Activated B cell treated with CpG ODN at 0.5 μM for 24 hours (primary cell): ENCODE results near the gene SYNPO2. TPM values are rescaled to one million over a fixed set of nuclear protein-coding genes. Genes with fewer than 3 reads are reported as not detected.

Experiments used
- ATAC-seq: fragments of 200-7000 bp; cut with Tn5 transposase; one replicate; pipeline ENCODE4 v1.10.0; 2021; ENCODE audit warnings: low read depth, mild to moderate bottlenecking, moderate library complexity
- CTCF ChIA-PET: fragments of 350-600 bp; sonication (Branson Sonifier 250); formaldehyde crosslinking; loops from one replicate; lab custom pipeline; 2021; ENCODE audit warnings: antibody characterized with exemption; lab: Charles Lee
- POLR2A ChIA-PET: fragments of 350-600 bp; sonication (Branson Sonifier 250); formaldehyde crosslinking; loops from one replicate; lab custom pipeline; 2021; ENCODE audit warnings: antibody characterized with exemption; lab: Charles Lee
- DNase-seq: peaks from one replicate; pipeline ENCODE4 v3.0.0; 2022
- H3K27ac Mint-ChIP-seq: one replicate; pipeline ENCODE4 v1.8.0; 2020; ENCODE audit warnings: mixed read lengths
- H3K27me3 Mint-ChIP-seq: one replicate; pipeline ENCODE4 v1.8.0; 2021; ENCODE audit warnings: mixed read lengths
- H3K36me3 Mint-ChIP-seq: one replicate; pipeline ENCODE4 v1.8.0; 2021; ENCODE audit warnings: low read depth, mixed read lengths
- H3K4me1 Mint-ChIP-seq: one replicate; pipeline ENCODE4 v1.8.0; 2021; ENCODE audit warnings: mixed read lengths
- H3K4me3 Mint-ChIP-seq: one replicate; pipeline ENCODE4 v1.8.0; 2020; ENCODE audit warnings: mild to moderate bottlenecking, mixed read lengths
- H3K9me3 Mint-ChIP-seq: one replicate; pipeline ENCODE4 v1.8.0; 2020; ENCODE audit warnings: mixed read lengths
- intact Hi-C: fragments of 100-400 bp; cut with micrococcal nuclease; formaldehyde crosslinking; loops from one replicate; pipeline ENCODE4 v1.15.1; 2024
- total RNA-seq: library from RNA; stranded (reverse); gene quantifications from 2 replicates; pipeline ENCODE4 v1.2.3, GENCODE V29; 2022
- TF ChIP-seq, protein P1 (sequence below): fragments of 200-600 bp; IDR thresholded peaks from one replicate; pipeline ENCODE4 v1.8.0; 2022; ENCODE audit warnings: antibody characterized with exemption, mild to moderate bottlenecking

SYNPO2 gene
- total RNA-seq, 1 donor from 2014 or later, result 0.18 TPM

DNA sequence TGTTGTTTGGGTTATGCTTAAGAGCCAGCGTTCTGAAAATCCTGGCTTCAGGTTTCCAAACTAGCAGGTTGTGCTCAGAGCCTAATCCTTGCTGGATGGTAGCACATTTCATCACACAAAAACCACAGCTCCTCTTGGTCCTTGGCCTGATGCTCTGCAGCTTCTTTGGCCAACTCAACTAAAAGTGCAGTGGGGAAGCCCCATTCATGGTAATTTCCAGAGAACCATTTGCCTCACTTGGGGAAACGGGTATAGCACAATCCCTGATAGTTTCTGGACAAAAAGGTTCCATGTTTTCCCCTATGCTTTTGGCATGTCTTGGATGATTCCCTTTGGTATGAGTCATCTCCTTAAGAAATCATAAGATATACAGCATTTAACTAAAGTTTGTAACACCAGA, 78.7 kb downstream of the SYNPO2 start:
- TF ChIP-seq, protein P1, sequence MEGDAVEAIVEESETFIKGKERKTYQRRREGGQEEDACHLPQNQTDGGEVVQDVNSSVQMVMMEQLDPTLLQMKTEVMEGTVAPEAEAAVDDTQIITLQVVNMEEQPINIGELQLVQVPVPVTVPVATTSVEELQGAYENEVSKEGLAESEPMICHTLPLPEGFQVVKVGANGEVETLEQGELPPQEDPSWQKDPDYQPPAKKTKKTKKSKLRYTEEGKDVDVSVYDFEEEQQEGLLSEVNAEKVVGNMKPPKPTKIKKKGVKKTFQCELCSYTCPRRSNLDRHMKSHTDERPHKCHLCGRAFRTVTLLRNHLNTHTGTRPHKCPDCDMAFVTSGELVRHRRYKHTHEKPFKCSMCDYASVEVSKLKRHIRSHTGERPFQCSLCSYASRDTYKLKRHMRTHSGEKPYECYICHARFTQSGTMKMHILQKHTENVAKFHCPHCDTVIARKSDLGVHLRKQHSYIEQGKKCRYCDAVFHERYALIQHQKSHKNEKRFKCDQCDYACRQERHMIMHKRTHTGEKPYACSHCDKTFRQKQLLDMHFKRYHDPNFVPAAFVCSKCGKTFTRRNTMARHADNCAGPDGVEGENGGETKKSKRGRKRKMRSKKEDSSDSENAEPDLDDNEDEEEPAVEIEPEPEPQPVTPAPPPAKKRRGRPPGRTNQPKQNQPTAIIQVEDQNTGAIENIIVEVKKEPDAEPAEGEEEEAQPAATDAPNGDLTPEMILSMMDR, result no peak
- no peaks in the 10 kb centered on the region for H3K36me3 Mint-ChIP-seq
- H3K27ac Mint-ChIP-seq, result no peak overlapping the region
- no peak for DNase-seq
- H3K9me3 Mint-ChIP-seq, result no peaks in the 10 kb centered on the region
- no peak overlapping the region for H3K4me3 Mint-ChIP-seq
- ChIA-PET POLR2A (no interaction called here), CTCF (interaction anchor here (1.4 kb wide), 1 partner anchor 16 kb away, joined by 3 read pairs; no protein-coding TSS in a partner anchor)
- no peak for ATAC-seq
- intact Hi-C loops, result loop anchor here (10.0 kb wide), 1 partner anchor 203 kb away; no protein-coding TSS in a partner anchor
- H3K27me3 Mint-ChIP-seq, result no peaks in the 10 kb centered on the region
- H3K4me1 Mint-ChIP-seq, result peaks cover 9% of the 10 kb centered on the region

DNA sequence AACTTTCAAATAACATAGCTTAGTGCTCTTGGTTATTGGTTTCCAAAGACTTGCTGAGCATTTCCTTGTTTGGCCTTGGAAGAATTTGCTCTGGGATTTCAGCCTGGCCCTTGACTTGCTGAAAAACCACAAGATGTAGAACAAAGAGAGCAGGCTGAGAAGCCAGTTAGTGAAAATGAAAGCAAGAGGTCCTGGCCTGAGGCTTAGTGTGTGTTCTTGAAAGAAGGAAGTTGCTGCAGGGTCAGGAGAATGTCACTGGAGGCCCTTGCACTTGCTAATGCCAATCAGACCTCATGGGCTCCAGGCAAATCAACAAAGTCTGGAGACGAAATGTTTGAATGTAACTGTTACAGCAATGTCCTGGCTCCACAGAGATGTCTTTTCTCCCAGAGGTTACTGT, 79.4 kb downstream of the SYNPO2 start:
- no peaks in the 10 kb centered on the region for H3K9me3 Mint-ChIP-seq
- no peak overlapping the region for H3K27ac Mint-ChIP-seq
- no peak overlapping the region for H3K4me3 Mint-ChIP-seq
- TF ChIP-seq, protein P1, result no peak
- ChIA-PET POLR2A (no interaction called here), CTCF (interaction anchor here (0.7 kb wide), 1 partner anchor 591 kb away, joined by 3 read pairs; no protein-coding TSS in a partner anchor)
- DNase-seq (no peak), ATAC-seq (peak; percentile 83)
- H3K4me1 Mint-ChIP-seq, result peaks cover 9% of the 10 kb centered on the region
- no peaks in the 10 kb centered on the region for H3K27me3 Mint-ChIP-seq
- intact Hi-C loops, result loop anchor here (10.0 kb wide), 1 partner anchor 203 kb away; no protein-coding TSS in a partner anchor
- no peaks in the 10 kb centered on the region for H3K36me3 Mint-ChIP-seq

DNA sequence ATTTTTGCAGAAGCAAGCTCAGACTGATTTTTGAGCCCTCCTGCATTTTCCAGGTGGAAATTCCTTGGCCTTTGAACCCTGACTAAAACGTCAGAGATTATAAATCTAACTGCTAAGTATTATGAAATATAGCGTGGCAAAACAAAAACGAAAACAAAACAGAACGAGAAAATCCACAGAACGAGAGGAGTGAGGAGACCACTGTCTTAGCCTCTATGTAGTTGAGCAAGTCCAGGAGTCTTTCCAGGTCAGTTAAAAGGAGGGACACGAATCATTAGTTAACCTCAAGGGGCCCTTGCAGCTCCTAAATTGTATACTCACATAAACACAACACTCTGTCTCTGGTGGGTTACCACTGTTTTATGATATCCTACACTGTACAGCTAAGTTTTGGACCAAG, 80.2 kb downstream of the SYNPO2 start:
- Mint-ChIP-seq H3K4me1 (peaks cover 9% of the 10 kb centered on the region), H3K36me3 (no peaks in the 10 kb centered on the region), H3K4me3 (no peak overlapping the region), H3K9me3 (no peaks in the 10 kb centered on the region), H3K27ac (no peak overlapping the region), H3K27me3 (no peaks in the 10 kb centered on the region)
- ATAC-seq (no peak), DNase-seq (no peak)
- ChIA-PET POLR2A (no interaction called here), CTCF (interaction anchor here (0.7 kb wide), 1 partner anchor 590 kb away, joined by 3 read pairs; no protein-coding TSS in a partner anchor)
- TF ChIP-seq, protein P1, result no peak
- intact Hi-C loops, result loop anchor here (10.0 kb wide), 1 partner anchor 204 kb away; no protein-coding TSS in a partner anchor

DNA sequence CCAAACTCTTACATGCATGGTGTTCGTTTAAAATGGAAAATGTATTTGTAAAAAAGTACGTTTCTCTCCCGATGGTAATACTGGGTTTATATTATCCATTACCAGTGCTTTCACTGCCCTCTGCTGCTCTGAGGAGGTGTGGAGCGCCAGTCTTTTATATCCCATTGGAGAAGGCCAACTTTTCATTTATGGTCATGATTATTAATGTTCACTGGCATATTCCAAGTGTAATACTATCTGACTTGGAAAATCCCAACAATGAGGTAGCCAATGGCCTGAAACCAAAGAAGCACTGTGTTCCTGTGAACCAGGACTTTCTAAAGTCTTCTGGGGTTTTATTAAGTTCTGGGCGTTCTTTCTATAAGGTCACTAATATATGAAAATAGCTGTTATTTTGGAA, 80.7 kb downstream of the SYNPO2 start:
- intact Hi-C loops, result loop anchor here (10.0 kb wide), 1 partner anchor 205 kb away; no protein-coding TSS in a partner anchor
- ChIA-PET POLR2A (no interaction called here), CTCF (no interaction called here)
- H3K27me3 Mint-ChIP-seq, result no peaks in the 10 kb centered on the region
- no peak overlapping the region for H3K27ac Mint-ChIP-seq
- TF ChIP-seq, protein P1, result no peak
- H3K36me3 Mint-ChIP-seq, result no peaks in the 10 kb centered on the region
- no peak overlapping the region for H3K4me3 Mint-ChIP-seq
- DNase-seq, result no peak
- ATAC-seq, result no peak
- peaks cover 9% of the 10 kb centered on the region for H3K4me1 Mint-ChIP-seq
- H3K9me3 Mint-ChIP-seq, result no peaks in the 10 kb centered on the region

DNA sequence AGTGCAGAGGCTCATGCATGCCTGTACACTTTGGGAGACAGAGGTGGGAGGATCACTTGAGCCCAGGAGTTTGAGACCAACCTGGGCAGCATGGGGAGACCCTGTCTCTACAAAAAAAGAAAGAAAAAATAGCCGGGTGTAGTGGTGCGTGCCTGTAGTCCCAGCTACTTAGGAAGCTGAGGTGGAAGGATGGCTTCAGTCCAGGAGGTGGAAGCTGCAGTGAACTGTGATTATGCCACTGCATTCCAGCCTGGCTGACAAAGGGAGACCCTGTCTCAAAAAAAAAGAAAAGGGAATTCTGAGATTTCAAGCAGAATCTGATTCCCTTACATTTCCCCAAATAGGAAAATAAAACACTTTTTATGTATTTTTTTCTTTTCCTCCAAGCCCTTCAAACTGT, 83.5 kb downstream of the SYNPO2 start:
- Mint-ChIP-seq H3K9me3 (no peaks in the 10 kb centered on the region), H3K4me3 (no peak overlapping the region), H3K4me1 (peaks cover 9% of the 10 kb centered on the region), H3K27ac (no peak overlapping the region), H3K36me3 (no peaks in the 10 kb centered on the region), H3K27me3 (no peaks in the 10 kb centered on the region)
- CTCF ChIA-PET, result no interaction called here
- TF ChIP-seq, protein P1, result no peak
- ATAC-seq, result no peak
- POLR2A ChIA-PET, result no interaction called here
- no peak for DNase-seq
- intact Hi-C loops, result no loop called here
